ENCODE measurements around the gene NNAT. TPM values are rescaled to one million over a fixed set of nuclear protein-coding genes. Genes with fewer than 3 reads are reported as not detected.
A peak's percentile ranks its signal among the peaks of the same experiment; 100 is the strongest.
"Not testable (repeated sequence)": the region's sequence is repeated elsewhere in the genome, so short reads cannot be mapped to it uniquely, and the experiment has no call there.

NNAT gene
- polyA plus RNA-seq, 6 donors from 2014 or later = 0.39 TPM; not detected in 5

DNA sequence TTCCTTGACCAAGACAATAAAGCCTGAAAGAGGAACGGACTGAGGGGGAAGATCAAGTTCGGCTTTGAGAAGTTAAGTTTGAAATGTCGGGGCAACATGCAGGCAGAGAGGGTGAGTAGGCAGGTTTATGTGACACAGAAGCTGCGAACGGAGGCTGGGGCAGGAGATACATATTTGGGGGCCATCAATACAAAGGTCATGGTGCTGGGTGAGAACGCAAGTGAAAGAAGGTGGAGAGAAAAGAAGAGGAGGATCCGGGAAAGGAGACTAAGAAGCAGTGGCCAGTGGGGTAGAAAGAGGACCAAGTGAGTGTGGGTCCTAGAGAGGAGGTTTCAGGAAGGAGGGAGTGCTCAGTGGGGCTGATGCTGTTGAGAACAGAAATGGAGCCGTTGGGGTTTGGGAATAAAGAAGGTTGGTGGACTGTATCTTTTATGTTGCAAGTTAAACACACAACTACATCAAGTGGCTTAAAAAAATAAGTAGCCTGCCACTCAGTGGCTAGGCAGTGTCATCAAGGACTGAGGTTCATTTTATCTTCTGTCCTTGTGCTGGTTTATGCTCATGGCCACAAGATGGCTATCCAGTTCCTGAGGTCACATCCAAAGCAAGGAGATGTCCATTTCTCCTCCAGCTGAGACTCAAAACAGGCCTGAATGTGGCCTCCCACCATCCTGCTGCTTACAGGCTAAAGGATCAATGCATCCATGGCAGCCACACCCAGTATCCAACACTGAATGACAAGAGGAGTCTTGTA is 8.3 kb downstream of the NNAT start:
- no peaks in the 10 kb centered on the region for H3K9me3 Mint-ChIP-seq

DNA sequence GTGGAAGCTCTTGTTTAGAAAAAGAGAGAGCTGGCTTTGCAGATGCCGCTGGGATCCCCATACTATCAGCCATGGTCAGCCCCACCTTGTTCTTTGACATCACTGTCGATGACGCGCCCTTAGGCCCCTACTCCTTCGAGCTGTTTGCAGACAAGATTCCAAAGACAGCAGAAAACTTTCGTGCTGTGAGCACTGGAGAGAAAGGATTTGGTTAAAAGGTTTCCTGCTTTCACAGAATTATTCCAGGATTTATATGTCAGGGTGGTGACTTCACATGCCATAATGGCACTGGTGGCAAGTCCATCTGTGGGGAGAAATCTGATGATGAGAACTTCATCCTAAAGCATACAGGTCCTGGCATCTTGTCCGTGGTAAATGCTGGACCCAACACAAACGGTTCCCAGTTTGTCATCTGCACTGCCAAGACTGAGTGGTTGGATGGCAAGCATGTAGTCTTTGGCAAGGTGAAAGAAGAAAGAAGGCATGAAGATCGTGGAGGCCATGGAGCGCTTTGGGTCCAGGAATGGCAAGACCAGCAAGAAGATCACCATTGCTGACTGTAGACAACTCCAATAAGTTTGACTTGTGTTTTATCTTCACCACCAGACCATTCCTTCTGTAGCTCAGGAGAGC is 9.0 kb downstream of the NNAT start:
- Mint-ChIP-seq H3K9me3 (no peaks in the 10 kb centered on the region), H3K27me3 (peaks cover 0 to 6% (median 4%) of the 10 kb centered on the region in 3 donors), H3K4me3 (peak overlapping the region in 2 of 8 donors; percentile 74 to 86), H3K36me3 (no peaks in the 10 kb centered on the region), H3K27ac (no peak overlapping the region), H3K4me1 (peaks cover 39 to 44% (median 41%) of the 10 kb centered on the region in 3 donors)
- ATAC-seq (ENCODE audit: low read depth in 2 of 2) (no peak), DNase-seq (no peak)

More for the DNA sequence above, 8.3 kb downstream of the NNAT start:
- DNase-seq (no peak), ATAC-seq (ENCODE audit: low read depth in 2 of 2) (no peak)
- Mint-ChIP-seq H3K36me3 (no peaks in the 10 kb centered on the region), H3K4me1 (peaks cover 41 to 44% (median 42%) of the 10 kb centered on the region in 3 donors), H3K27me3 (peaks cover 0 to 6% (median under 1%) of the 10 kb centered on the region in 3 donors), H3K4me3 (peak overlapping the region; percentile 6 to 97 (median 87)), H3K27ac (peak overlapping the region in 4 of 6 donors; percentile 8 to 99 (median 56))

DNA sequence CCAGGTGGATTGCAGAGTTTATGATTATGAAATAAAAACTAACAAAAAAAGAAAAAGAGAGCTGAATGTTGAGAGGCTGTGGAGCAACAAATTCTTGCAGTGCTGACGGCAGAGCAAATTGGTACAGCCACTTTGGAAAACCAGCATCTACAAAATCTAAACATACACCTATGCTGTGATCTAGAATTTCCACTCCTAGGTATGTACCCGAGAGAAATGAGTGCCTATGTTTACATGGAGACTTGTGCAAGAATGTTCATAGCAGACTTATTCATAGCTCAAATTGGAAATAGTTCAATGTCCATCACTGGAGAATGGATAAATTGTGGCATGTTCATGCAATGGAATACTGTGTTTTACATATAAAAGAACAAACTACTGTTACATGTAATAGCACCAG is 9.6 kb downstream of the NNAT start:
- Mint-ChIP-seq H3K4me3 (peak overlapping the region in 2 of 8 donors; percentile 33 to 86), H3K27me3 (peaks cover 0 to 6% (median 4%) of the 10 kb centered on the region in 3 donors), H3K27ac (peak overlapping the region in 1 of 6 donors; percentile 54), H3K36me3 (no peaks in the 10 kb centered on the region), H3K4me1 (peaks cover 33 to 38% (median 36%) of the 10 kb centered on the region in 3 donors), H3K9me3 (no peaks in the 10 kb centered on the region)
- ATAC-seq (ENCODE audit: low read depth in 2 of 2) = no peak
- DNase-seq = no peak

DNA sequence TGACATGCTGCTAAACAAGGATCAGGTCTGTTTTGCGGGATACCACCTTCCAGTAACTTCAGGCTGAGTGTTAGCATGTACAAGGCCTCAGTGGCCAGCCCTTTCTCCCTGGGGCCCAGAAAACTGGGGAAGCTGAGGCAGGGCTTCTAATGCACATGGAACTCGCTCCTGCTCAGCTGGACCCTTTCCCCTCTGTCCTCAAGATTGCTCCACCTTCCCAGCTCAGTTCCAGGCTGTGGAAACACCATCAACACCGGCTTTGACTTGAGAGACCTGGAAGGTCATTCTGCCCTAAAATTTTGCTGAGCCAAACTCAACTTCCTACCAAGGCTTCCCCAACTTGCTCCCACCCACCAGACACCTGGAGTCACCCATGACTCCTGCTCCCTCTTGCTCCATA is 10.8 kb downstream of the NNAT start:
- ATAC-seq (ENCODE audit: low read depth in 2 of 2) (no peak), DNase-seq (no peak)
- no peaks in the 10 kb centered on the region for H3K36me3 Mint-ChIP-seq
- H3K4me3 Mint-ChIP-seq = no peak overlapping the region
- H3K27me3 Mint-ChIP-seq = peaks cover 0 to 10% (median 6%) of the 10 kb centered on the region in 3 donors
- peaks cover 23 to 27% (median 24%) of the 10 kb centered on the region in 3 donors for H3K4me1 Mint-ChIP-seq
- H3K9me3 Mint-ChIP-seq = no peaks in the 10 kb centered on the region
- H3K27ac Mint-ChIP-seq = no peak overlapping the region

DNA sequence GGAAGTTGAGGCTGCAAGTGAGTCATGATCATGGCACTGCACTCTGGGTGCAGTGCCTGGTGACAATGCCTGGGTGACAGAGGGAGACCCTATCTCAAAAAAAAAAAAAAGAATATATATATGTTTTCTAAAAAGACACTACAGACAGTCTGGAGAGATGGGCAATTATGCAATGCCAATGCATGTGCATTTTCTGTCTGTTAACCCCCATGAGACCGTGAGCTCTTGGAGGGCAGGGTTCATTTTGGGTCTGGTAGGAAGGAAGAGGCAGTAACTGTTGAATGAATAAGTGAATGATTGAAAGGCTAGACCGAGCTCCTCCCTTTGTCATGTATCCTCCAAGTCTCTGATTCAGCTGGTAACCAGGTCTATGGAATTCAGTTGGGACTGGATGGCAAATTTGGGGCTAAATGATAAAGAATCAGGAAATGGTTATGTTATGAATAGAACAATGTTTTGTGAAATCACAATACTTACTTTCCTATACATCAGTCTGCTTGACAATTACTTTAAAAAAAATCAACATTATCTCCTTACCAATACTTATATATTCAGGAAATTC is 12.2 kb downstream of the NNAT start:
- Mint-ChIP-seq H3K9me3 (no peaks in the 10 kb centered on the region), H3K27me3 (peaks cover 5 to 19% (median 14%) of the 10 kb centered on the region in 3 donors), H3K36me3 (no peaks in the 10 kb centered on the region), H3K27ac (no peak overlapping the region), H3K4me3 (peak overlapping the region in 2 of 8 donors; percentile 6 to 16), H3K4me1 (peaks cover 16 to 20% (median 20%) of the 10 kb centered on the region in 3 donors)
- no peak for ATAC-seq (ENCODE audit: low read depth in 2 of 2)
- DNase-seq = no peak

DNA sequence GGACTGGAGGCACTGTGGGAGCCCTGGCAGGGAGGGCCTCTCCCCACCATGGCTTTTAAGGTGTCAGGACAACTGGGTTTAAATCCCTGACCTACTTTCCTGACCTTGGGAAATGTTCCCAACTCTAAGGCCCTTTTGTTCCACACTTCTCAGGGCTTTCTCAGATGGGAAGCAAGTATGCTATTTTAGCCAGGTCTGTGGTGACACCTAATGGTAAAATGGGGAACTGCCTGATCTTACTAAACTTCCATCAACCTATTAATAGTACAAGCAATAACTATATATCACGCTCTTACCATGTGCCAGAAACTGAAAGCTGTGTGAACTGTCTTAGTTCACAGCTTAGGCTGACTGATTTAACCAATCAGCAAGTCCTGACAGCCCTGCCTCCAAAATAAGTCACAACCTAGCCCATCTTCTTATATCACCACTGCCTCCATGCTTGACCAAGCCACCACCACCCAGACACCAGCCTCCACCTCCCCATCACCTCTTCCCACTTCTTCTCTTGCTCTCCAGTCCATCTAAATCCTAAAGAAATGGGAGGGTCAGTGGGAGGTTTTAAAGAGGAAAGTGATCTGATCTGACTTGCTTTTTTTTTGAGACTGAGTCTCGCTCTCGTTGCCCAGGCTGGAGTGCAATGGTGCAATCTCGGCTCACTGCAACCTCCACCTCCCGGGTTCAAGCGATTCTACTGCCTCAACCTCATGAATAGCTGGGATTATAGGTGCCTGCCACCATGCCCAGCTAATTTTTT is 13.5 kb downstream of the NNAT start:
- H3K9me3 Mint-ChIP-seq = peaks cover 0 to 2% (median 0%) of the 10 kb centered on the region in 7 donors

DNA sequence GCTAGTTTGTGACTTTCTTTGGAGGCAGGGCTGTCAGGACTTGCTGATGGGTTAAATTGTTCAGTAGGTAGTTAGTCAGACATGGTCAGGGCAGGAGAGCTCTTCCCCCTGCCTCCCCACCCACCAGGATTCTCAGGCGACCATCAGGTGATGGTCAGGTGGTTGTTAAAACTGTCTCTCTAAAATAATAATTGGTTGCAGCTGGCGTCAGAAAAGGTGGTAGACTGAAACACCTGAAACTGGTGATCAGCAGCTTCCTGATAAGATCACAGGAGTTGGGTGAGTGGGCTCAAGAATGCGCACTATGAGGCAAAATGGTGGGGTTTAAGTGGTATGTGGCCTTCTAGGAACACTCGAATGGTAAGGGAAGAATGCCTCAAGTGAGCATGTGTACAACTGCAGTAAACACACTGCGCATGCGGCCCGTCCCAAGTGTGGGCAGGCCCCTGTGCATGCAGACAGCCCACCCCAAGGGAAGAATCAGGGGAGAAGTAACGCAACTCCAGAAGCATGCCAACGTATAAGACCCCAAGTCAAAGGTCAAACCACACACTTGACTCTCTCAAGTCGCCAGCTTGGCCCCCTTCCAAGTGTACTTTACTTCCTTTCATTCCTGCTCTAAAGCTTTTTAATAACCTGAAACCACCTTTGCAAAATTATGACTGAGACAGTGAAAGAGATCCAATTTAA is 14.5 kb downstream of the NNAT start:
- ATAC-seq (ENCODE audit: low read depth in 2 of 2) = no peak
- H3K27ac Mint-ChIP-seq = peak overlapping the region in 3 of 6 donors; percentile 49 to 88 (median 85)
- peak overlapping the region in 1 of 8 donors; percentile 80 for H3K4me3 Mint-ChIP-seq
- H3K9me3 Mint-ChIP-seq = peaks cover 0 to 2% (median 0%) of the 10 kb centered on the region in 7 donors
- no peak for DNase-seq
- peaks cover 4 to 10% (median 8%) of the 10 kb centered on the region in 3 donors for H3K4me1 Mint-ChIP-seq
- peaks cover 15 to 39% (median 21%) of the 10 kb centered on the region in 3 donors for H3K27me3 Mint-ChIP-seq
- no peaks in the 10 kb centered on the region for H3K36me3 Mint-ChIP-seq

More for the DNA sequence above, 13.5 kb downstream of the NNAT start:
- Mint-ChIP-seq H3K4me3 (peak overlapping the region in 1 of 8 donors; percentile 53), H3K27ac (peak overlapping the region; percentile 26 to 94 (median 66)), H3K27me3 (peaks cover 9 to 33% (median 20%) of the 10 kb centered on the region in 3 donors), H3K36me3 (no peaks in the 10 kb centered on the region), H3K4me1 (peaks cover 4 to 10% (median 8%) of the 10 kb centered on the region in 3 donors)
- DNase-seq (peak; percentile 79), ATAC-seq (ENCODE audit: low read depth in 2 of 2) (peak; percentile 100)

DNA sequence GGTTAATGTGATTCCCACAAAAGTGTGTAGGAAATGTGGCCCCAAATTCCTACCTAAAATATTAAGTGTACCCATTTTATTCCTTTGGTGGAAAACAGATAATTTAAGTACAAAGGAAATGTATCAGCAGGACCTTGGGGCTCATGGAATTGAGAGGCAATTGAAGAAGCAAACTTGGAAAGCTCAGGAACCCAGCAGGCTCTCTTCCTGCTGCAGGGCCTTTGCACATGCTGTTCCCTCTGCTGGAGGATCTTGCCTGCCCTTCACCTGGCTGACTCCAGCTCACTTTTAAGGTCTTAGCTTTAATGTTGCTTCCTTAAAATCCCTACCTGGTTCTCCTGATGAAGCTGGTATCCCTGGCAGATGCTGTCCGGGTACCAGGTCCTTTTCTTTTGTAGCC is 16.5 kb downstream of the NNAT start:
- no peak overlapping the region for H3K4me3 Mint-ChIP-seq
- ATAC-seq (ENCODE audit: low read depth in 2 of 2) (no peak), DNase-seq (no peak)
- peaks cover 0 to 2% (median 0%) of the 10 kb centered on the region in 7 donors for H3K9me3 Mint-ChIP-seq
- H3K27ac Mint-ChIP-seq = no peak overlapping the region
- H3K36me3 Mint-ChIP-seq = no peaks in the 10 kb centered on the region
- peaks cover 4 to 10% (median 8%) of the 10 kb centered on the region in 3 donors for H3K4me1 Mint-ChIP-seq
- H3K27me3 Mint-ChIP-seq = peaks cover 15 to 44% (median 29%) of the 10 kb centered on the region in 3 donors

DNA sequence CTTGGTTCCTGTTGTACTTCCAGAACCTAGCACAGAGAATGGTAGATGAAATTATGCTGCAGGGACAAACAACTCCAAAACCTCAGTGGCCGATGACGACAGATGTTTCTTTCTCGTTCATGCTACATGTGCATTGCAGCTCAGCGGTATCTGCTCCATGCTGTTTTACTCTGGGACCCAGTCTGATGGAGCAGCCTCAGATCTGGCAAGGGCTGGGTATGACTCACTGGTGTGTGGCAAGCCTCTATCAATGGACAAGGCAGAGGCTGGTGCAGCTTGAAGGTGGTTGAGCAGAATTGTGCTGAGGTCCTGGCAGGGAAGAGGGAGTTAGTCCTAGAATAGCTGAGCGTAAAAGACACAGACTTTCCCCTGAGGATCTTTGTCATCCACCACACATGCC is 17.0 kb downstream of the NNAT start:
- ATAC-seq (ENCODE audit: low read depth in 2 of 2) = no peak
- DNase-seq = no peak
- peaks cover 0 to 2% (median 0%) of the 10 kb centered on the region in 7 donors for H3K9me3 Mint-ChIP-seq
- H3K36me3 Mint-ChIP-seq = no peaks in the 10 kb centered on the region
- H3K27me3 Mint-ChIP-seq = peaks cover 15 to 44% (median 29%) of the 10 kb centered on the region in 3 donors
- no peak overlapping the region for H3K27ac Mint-ChIP-seq
- H3K4me3 Mint-ChIP-seq = no peak overlapping the region
- peaks cover 4 to 10% (median 8%) of the 10 kb centered on the region in 3 donors for H3K4me1 Mint-ChIP-seq

DNA sequence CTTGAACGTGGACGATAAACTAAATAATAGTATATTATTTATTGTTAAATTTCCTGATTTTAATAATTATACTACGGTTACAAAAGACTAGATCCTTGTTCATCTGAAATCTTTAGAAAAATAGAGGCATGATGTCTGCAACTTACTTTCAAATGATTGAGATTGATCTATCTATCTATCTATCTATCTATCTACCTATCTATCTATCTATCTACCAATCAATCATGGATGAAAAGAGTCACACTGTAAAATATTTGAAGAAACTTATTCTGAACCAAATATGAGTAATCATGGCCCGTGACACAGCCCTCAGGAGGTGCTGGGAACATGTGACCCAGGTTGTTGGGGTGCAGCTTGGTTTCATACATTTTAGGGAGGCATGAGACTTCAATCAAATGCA is 18.4 kb downstream of the NNAT start:
- peaks cover 0 to 2% (median 0%) of the 10 kb centered on the region in 7 donors for H3K9me3 Mint-ChIP-seq
- no peak for ATAC-seq (ENCODE audit: low read depth in 2 of 2)
- H3K27ac Mint-ChIP-seq = peak overlapping the region in 1 of 6 donors; percentile 59
- H3K36me3 Mint-ChIP-seq = no peaks in the 10 kb centered on the region
- peaks cover 23 to 49% (median 29%) of the 10 kb centered on the region in 3 donors for H3K27me3 Mint-ChIP-seq
- peaks cover 4 to 7% (median 7%) of the 10 kb centered on the region in 3 donors for H3K4me1 Mint-ChIP-seq
- DNase-seq = no peak
- H3K4me3 Mint-ChIP-seq = no peak overlapping the region

DNA sequence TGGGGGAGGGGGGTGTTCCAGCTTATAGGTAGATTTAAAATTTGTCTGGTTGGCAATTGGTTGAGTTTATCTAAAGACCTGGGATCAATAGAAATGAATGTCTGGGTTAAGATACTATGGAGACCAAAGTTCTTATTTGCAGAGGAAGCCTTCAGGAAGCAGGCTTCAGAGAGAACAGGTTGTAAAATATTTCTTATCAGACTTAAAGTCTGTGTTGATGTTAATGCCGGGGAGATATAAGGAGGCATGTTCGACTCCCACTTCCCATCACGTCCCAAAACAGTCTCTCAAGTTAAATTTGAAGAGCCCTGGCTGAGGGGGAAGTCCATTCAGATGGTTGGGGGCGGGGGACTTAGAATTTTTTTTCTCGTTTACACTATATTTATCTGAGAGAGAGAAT is 19.0 kb downstream of the NNAT start:
- H3K4me1 Mint-ChIP-seq = peaks cover 0 to 1% (median 1%) of the 10 kb centered on the region in 3 donors
- H3K36me3 Mint-ChIP-seq = no peaks in the 10 kb centered on the region
- peaks cover 0 to 2% (median 0%) of the 10 kb centered on the region in 7 donors for H3K9me3 Mint-ChIP-seq
- no peak overlapping the region for H3K4me3 Mint-ChIP-seq
- H3K27me3 Mint-ChIP-seq = peaks cover 25 to 53% (median 27%) of the 10 kb centered on the region in 3 donors
- DNase-seq (no peak), ATAC-seq (ENCODE audit: low read depth in 2 of 2) (no peak)
- no peak overlapping the region for H3K27ac Mint-ChIP-seq

DNA sequence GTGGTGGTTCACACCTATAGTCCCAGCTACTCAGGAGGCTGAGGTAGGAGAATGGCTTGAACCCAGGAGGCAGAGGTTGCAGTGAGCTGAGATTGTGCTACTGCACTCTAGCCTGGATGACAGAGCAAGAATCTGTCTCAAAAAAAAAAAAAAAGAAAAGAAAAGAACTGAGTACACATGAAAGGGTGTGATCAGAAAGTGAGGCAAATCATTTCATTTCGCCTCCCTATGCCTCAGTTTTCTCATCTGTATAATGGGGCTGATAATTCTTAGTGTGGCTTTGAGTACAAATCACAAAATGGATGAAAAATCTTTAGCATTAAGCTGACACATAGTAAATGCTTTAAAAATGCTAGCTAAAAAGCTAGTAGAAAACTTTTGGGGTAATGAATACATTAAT is 19.8 kb downstream of the NNAT start:
- ATAC-seq (ENCODE audit: low read depth in 2 of 2); DNase-seq; H3K9me3 Mint-ChIP-seq; H3K36me3 Mint-ChIP-seq; H3K27ac Mint-ChIP-seq; H3K4me1 Mint-ChIP-seq; H3K4me3 Mint-ChIP-seq: not testable (repeated sequence)
- H3K27me3 Mint-ChIP-seq = peaks cover 34 to 61% (median 36%) of the 10 kb centered on the region in 3 donors
